ENCODE measurements around the gene CACNA1D.
A peak's percentile ranks its signal among the peaks of the same experiment; 100 is the strongest.

Gene CACNA1D

DNA sequence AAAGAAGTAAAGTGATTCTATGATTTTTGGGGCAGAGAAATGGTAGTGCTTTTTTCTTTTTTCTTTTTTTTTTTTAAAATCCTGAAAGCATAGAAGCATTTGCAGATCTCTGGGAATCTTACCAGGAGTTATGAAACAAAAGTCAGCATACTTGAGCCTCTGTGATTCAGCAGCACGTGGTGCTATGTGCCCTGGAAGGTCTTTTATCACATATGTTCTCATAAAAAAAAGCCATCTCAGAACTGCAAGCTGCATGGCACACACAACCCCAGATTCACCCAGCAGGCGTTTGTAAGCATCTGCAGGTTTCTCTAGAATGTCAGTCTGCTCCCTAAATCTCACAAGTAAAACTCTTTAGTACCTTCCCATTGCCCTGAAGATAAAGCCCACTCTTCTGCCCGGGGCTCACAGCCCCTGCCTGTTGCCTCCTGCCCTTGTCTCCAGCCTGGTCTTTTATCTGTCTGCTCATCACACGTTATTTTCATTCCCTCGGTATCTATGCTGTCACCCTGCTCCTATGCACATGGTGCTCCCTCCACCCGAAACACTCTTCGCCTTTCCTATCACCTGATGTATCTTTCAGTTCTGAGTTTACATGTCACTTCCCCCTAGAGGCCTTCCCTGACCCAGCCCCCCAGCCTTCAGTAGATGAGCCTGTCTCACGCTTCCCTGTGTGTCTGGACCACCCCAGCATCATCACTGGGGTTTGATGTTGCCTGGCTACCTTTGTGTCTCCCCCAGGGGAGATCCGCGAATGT, 279.4 kb downstream of the CACNA1D start:
- Mint-ChIP-seq H3K4me3 (no peak overlapping the region), H3K4me1 (peaks cover 7% of the 10 kb centered on the region), H3K27ac (peak overlapping the region; percentile 48), H3K36me3 (no peaks in the 10 kb centered on the region), H3K9me3 (no peaks in the 10 kb centered on the region)
- no peak for ATAC-seq
- DNase-seq (ENCODE audit: low spot score in 2 of 2): no peak

DNA sequence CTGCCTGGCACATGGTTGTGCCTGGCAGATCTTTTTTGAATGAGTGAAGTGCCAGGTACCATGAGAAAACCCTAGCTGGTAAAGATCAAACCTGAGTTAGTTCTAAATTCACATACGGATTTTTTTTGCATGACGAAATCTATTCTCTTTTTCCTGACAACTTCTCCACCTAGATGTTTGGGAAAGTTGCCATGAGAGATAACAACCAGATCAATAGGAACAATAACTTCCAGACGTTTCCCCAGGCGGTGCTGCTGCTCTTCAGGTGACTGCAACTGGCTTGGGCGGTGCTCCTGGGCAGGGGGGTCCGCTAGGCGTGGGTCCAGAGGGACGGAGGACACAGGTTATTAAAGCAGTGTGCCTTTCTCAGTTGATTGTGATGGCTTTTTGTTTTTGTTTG, 280.0 kb downstream of the CACNA1D start:
- peak overlapping the region; percentile 48 for H3K27ac Mint-ChIP-seq
- no peak for ATAC-seq
- peaks cover 7% of the 10 kb centered on the region for H3K4me1 Mint-ChIP-seq

DNA sequence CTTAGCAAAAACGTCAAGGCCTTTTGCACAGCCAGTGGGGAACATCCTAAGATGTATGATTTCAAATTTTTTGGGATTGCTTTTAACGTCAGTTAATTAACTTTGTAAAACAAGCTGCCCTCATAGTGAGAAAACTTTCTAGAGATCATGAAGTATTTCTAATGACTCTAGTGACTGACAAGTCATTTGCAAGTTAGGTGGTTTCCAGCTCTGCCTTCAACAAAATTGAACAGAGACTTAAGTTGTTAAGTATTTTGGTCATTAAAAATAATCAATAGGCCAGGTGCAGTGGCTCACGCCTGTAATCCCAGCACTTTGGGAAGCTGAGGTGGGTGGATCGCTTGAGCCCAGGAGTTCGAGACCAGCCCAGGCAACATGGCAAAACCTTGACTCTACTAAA, 280.6 kb downstream of the CACNA1D start:
- no peak overlapping the region for H3K27ac Mint-ChIP-seq
- no peaks in the 10 kb centered on the region for H3K36me3 Mint-ChIP-seq
- peaks cover 7% of the 10 kb centered on the region for H3K4me1 Mint-ChIP-seq
- DNase-seq (ENCODE audit: low spot score in 2 of 2) (no peak), ATAC-seq (no peak)
- H3K9me3 Mint-ChIP-seq: no peaks in the 10 kb centered on the region
- H3K4me3 Mint-ChIP-seq: no peak overlapping the region

More for the DNA sequence above, 280.0 kb downstream of the CACNA1D start:
- H3K4me3 Mint-ChIP-seq: no peak overlapping the region
- H3K36me3 Mint-ChIP-seq: no peaks in the 10 kb centered on the region
- no peaks in the 10 kb centered on the region for H3K9me3 Mint-ChIP-seq
- no peak for DNase-seq (ENCODE audit: low spot score in 2 of 2)

DNA sequence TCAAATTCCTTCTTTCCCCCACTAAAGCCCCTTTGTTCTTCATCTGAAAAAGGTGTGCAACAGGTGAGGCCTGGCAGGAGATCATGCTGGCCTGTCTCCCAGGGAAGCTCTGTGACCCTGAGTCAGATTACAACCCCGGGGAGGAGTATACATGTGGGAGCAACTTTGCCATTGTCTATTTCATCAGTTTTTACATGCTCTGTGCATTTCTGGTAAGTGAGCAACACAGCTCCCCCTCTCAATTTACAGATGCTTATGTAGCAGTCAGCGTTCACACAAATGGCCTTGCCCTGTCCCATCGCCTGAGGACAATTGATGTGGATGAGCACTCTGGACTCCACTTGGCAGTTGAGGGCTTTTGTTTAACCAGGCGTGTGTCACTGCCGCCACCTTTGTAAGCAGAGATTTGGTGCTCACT, 281.4 kb downstream of the CACNA1D start:
- no peak for ATAC-seq
- Mint-ChIP-seq H3K4me3 (no peak overlapping the region), H3K4me1 (peaks cover 7% of the 10 kb centered on the region)

DNA sequence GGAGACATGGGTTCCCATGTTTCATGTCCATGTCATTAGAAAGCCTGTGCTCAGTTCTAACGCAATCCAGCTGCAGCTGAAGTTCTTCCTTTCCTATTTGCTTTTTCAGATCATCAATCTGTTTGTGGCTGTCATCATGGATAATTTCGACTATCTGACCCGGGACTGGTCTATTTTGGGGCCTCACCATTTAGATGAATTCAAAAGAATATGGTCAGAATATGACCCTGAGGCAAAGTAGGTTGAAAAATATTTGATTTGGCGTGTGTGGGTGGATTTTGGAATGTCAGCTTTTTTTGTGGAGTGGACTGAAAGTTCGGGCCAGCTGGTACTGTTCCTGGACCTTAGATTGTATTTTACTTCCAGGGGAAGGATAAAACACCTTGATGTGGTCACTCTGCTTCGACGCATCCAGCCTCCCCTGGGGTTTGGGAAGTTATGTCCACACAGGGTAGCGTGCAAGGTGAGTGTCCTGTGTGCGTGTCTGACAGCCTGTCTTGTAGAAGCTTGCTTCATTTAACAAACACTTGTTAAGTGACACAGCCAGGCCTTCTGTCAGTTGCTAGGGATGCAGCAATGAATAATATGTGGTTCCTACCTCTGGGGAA, 282.2 kb downstream of the CACNA1D start:
- Mint-ChIP-seq H3K4me3 (no peak overlapping the region), H3K4me1 (peaks cover 7% of the 10 kb centered on the region), H3K9me3 (no peaks in the 10 kb centered on the region), H3K27ac (peak overlapping the region; percentile 3), H3K36me3 (no peaks in the 10 kb centered on the region)
- ATAC-seq (no peak), DNase-seq (ENCODE audit: low spot score in 2 of 2) (no peak)

More for the DNA sequence above, 281.4 kb downstream of the CACNA1D start:
- no peak overlapping the region for H3K27ac Mint-ChIP-seq
- no peaks in the 10 kb centered on the region for H3K36me3 Mint-ChIP-seq
- H3K9me3 Mint-ChIP-seq: no peaks in the 10 kb centered on the region
- DNase-seq (ENCODE audit: low spot score in 2 of 2): no peak

DNA sequence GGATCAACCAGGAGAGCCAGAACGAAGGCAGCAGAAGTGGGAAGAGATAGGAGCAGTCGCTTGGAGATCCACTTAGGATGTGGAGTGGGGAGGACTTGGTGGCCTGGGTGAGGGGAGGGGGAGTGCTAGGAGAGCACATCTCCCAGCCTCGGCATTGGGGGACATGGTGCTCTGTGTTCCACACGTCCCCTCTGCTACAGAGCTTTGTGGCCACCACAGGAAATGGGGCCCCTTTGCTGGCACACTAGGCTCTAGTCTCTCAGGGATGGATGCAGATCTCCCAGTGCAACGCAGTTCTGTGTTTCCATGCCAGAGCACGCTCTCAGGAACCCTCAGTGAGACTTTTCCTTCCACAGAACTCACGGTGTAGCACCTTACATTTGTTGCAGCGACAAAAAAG, 283.1 kb downstream of the CACNA1D start:
- DNase-seq (ENCODE audit: low spot score in 2 of 2): no peak
- no peaks in the 10 kb centered on the region for H3K36me3 Mint-ChIP-seq
- H3K9me3 Mint-ChIP-seq: no peaks in the 10 kb centered on the region
- no peak for ATAC-seq
- peak overlapping the region; percentile 3 for H3K27ac Mint-ChIP-seq
- peaks cover 7% of the 10 kb centered on the region for H3K4me1 Mint-ChIP-seq
- no peak overlapping the region for H3K4me3 Mint-ChIP-seq

DNA sequence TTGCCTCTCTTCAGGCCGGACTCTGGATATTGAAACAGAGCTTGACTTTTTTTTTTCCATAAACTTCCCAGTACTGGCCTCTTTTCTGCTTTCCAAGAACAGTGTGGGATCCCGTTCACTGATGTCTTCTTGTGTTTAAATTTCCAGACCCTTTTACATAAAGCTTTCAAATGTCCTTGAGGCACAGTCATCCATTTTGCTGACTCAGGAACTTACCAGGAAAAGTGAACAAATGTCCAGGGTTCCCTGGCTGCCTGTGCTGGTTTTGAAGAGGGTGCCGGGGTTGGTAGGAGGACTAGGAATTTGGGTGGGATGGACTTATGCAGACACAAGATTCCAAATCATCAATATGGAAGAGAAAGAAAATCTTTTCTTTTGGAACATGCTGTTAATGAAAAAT, 283.7 kb downstream of the CACNA1D start:
- no peaks in the 10 kb centered on the region for H3K36me3 Mint-ChIP-seq
- H3K9me3 Mint-ChIP-seq: no peaks in the 10 kb centered on the region
- no peak overlapping the region for H3K27ac Mint-ChIP-seq
- no peak for ATAC-seq
- H3K4me1 Mint-ChIP-seq: peaks cover 7% of the 10 kb centered on the region
- DNase-seq (ENCODE audit: low spot score in 2 of 2): no peak
- H3K4me3 Mint-ChIP-seq: no peak overlapping the region

DNA sequence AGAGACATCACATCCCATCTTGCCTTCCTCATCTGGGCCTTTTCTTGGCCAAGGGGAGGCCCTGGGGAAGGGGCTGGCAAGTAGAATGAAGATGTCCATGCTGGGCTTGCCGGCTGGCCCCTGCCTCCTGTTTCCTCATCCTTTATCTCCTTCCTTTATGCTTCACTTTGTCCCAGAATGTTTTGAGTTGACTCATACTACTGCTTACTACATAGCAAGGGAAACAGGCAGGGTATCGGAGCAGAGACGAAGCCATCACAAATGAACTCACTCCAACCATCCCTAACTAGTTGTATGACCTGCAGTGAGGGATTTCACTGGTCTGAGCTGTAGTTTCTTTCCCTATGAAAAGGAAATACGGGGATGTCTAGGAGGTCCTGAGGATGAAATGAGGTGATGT, 285.8 kb downstream of the CACNA1D start:
- Mint-ChIP-seq H3K9me3 (no peaks in the 10 kb centered on the region), H3K4me3 (no peak overlapping the region), H3K36me3 (no peaks in the 10 kb centered on the region), H3K4me1 (no peaks in the 10 kb centered on the region), H3K27ac (no peak overlapping the region)
- no peak for DNase-seq (ENCODE audit: low spot score in 2 of 2)
- no peak for ATAC-seq

DNA sequence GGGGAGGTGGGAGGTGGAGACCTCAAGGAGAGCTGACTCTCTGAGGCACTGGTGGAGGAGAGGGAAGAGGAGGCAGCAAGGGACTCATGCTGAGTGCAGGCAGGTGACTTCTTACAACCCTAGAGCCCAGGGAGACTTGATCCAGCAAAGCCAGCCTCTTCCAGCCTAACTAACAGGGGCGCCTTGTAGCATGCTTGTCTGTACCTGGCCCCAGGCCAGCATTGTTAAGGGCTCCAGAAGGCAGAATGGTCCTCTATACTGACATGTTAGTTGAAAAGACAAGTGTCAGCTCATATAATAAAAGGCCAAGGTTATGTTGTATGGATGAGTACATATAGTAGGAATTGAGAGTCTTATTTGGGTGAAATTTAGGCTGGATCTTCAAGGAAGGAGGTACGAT, 286.4 kb downstream of the CACNA1D start:
- no peak for DNase-seq (ENCODE audit: low spot score in 2 of 2)
- no peak for ATAC-seq
- H3K4me1 Mint-ChIP-seq: no peaks in the 10 kb centered on the region
- H3K9me3 Mint-ChIP-seq: no peaks in the 10 kb centered on the region
- no peak overlapping the region for H3K27ac Mint-ChIP-seq
- H3K36me3 Mint-ChIP-seq: no peaks in the 10 kb centered on the region
- H3K4me3 Mint-ChIP-seq: no peak overlapping the region

DNA sequence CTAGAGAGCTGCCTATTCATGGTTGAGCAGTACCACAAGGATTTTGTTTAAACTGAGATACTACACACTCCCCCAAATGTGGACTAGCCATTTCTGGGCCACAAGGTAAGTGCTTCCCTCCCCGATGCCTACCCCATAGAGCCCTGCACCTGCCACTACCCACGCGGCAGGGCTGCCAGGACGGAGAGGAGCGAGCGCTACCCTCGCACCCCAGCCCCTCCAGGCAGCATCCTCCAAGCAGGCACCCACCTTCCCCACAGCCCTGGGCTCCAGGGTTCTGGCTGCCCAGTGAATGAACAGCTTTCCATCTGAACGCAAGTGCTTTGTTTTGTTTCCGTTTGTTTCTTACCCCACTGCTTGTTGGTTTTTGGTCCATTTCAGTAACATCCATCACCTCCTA, 292.6 kb downstream of the CACNA1D start:
- no peaks in the 10 kb centered on the region for H3K4me1 Mint-ChIP-seq
- H3K36me3 Mint-ChIP-seq: no peaks in the 10 kb centered on the region
- no peak for ATAC-seq
- no peak overlapping the region for H3K4me3 Mint-ChIP-seq
- no peak for DNase-seq (ENCODE audit: low spot score in 2 of 2)
- no peaks in the 10 kb centered on the region for H3K9me3 Mint-ChIP-seq
- H3K27ac Mint-ChIP-seq: no peak overlapping the region

DNA sequence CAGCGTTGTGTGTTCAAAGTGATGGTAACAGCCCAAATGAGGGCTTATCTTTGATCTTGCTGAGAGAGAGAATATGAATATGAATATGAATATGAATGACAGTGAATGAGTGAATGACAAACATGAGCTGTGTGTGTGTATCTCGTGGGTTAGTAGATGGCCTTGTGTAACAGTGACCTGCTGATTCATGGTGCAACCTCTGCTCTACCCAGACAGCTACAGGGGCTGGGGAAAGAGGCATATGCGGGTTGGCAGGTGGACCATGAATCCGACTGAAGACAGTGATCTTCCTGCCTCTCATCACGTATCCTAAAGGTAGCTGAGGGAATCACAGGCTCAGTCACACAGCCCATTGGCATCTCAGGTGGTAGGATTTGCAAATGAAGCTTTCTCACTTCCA, 293.6 kb downstream of the CACNA1D start:
- no peak overlapping the region for H3K4me3 Mint-ChIP-seq
- no peak for ATAC-seq
- no peaks in the 10 kb centered on the region for H3K9me3 Mint-ChIP-seq
- no peaks in the 10 kb centered on the region for H3K36me3 Mint-ChIP-seq
- no peak for DNase-seq (ENCODE audit: low spot score in 2 of 2)
- H3K4me1 Mint-ChIP-seq: no peaks in the 10 kb centered on the region
- H3K27ac Mint-ChIP-seq: no peak overlapping the region

DNA sequence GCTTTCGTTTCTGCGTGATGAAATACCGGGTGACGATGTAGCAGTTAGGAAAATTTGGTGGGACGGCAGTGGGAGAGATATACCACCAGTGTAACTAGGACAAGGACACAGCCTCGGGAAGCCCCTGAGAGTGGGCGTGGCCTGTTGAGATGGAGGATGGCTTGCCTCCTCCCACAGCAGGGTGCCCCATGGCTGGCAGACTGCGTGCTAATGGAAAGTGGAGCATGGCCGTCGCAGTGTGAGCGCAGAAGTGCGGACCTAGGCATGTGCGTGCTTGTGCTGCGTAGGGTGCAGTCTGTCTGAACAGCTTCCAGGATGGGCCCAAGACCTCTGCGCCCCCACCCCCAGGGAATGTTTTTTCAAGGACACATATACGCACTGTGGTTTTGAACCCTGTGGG, 295.0 kb downstream of the CACNA1D start:
- no peak overlapping the region for H3K4me3 Mint-ChIP-seq
- DNase-seq (ENCODE audit: low spot score in 2 of 2) (no peak), ATAC-seq (no peak)
- no peaks in the 10 kb centered on the region for H3K4me1 Mint-ChIP-seq
- no peaks in the 10 kb centered on the region for H3K36me3 Mint-ChIP-seq
- H3K27ac Mint-ChIP-seq: no peak overlapping the region
- H3K9me3 Mint-ChIP-seq: no peaks in the 10 kb centered on the region

DNA sequence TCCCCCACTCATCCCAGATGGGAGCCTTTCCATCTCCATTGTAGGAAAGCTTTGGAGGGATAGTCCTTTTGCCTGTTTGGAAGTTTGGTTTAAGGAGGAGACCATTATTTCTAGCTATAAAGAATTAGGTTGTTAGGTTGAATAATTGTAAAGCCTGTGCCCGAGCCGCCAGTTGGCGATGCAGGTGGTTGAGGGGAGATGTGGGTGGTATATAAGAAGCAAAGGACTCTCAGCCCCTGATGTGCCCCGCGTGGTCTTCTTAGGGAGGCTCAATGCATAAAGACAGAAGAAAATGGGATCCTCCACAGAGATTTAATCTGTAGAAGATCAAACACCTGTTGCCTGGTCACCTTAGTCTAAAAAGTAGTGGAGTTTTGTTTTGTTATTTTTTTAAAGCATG, 296.1 kb downstream of the CACNA1D start:
- Mint-ChIP-seq H3K4me1 (no peaks in the 10 kb centered on the region), H3K4me3 (no peak overlapping the region), H3K27ac (no peak overlapping the region), H3K9me3 (no peaks in the 10 kb centered on the region), H3K36me3 (no peaks in the 10 kb centered on the region)
- DNase-seq (ENCODE audit: low spot score in 2 of 2): no peak
- no peak for ATAC-seq

DNA sequence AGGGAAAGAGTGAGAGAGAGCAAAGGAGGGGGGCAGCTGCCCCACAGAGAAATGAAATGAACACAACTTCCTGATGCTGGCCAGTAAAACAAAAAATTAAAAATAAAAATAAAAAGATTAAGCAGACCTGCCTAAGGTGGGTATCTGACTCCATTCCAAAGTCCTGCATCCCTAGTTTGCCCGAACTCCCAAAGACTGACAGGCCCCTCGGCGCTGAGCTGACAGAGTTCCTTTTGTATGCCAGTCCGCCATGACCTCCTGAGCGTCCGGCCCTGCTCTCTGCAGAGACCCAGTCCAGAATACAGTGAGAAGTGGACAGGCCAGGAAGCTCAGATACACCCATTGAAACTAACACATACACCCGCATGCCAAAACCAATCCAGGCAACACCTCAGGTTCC, 296.9 kb downstream of the CACNA1D start:
- DNase-seq (ENCODE audit: low spot score in 2 of 2) (no peak), ATAC-seq (no peak)
- H3K36me3 Mint-ChIP-seq: no peaks in the 10 kb centered on the region
- no peaks in the 10 kb centered on the region for H3K9me3 Mint-ChIP-seq
- no peak overlapping the region for H3K4me3 Mint-ChIP-seq
- no peak overlapping the region for H3K27ac Mint-ChIP-seq
- H3K4me1 Mint-ChIP-seq: no peaks in the 10 kb centered on the region

DNA sequence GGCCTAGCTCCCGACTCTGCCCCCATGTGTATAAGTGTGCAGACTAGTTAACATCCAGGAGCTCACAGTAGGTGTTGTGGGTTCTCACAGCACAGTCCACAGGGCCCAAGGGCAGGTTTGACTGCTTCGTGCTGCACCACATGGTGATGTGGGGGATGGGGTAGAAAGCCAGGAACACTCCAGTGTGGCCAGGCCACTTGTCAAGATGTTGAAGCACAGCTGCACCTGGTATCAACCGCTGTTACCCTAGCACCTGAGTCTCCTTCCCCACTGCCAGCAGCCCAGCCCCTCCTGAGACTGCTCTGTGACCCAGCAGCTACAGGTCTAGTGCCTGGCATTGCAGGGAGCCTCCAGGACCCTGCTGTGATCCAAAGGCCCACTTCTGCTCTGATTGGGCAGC, 298.5 kb downstream of the CACNA1D start:
- Mint-ChIP-seq H3K36me3 (no peaks in the 10 kb centered on the region), H3K4me1 (no peaks in the 10 kb centered on the region), H3K4me3 (no peak overlapping the region), H3K9me3 (no peaks in the 10 kb centered on the region), H3K27ac (no peak overlapping the region)
- DNase-seq (ENCODE audit: low spot score in 2 of 2): no peak
- ATAC-seq: peak; percentile 14

DNA sequence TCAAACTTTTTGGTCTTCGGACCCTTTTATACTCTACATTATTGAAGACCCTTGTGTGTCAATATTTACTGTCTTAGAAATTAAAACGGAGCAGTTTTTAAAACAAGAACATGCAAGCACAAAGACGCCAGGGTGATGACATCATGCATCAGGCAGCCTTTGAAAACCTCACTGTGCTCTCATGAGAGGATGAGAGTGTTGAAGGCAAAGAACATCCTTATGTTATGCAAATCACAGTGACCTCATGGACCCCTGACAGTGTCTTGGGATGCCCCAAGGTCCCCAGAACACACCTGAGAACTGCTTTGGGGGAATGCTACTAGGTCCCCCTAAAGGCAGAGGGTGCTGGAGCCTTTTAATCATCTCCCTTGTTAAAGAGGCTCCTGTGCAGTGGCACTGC, 300.2 kb downstream of the CACNA1D start:
- ATAC-seq (no peak), DNase-seq (ENCODE audit: low spot score in 2 of 2) (no peak)
- Mint-ChIP-seq H3K36me3 (no peaks in the 10 kb centered on the region), H3K9me3 (no peaks in the 10 kb centered on the region), H3K4me1 (no peaks in the 10 kb centered on the region), H3K27ac (no peak overlapping the region), H3K4me3 (no peak overlapping the region)
